Stimulated activated CD8-positive, alpha-beta memory T cell treated with anti-CD3 and anti-CD28 coated beads, Interleukin-2, amount 100 ng/mL, for 1 hour (primary cell): ENCODE results near the gene LENG9.

ENCODE experiments used
- DNase-seq, 2 donors: peaks; one replicate each; pipeline ENCODE4 v3.0.0-alpha.2; 2020; ENCODE audit warnings: low read depth in 2 of 2

Gene LENG9

GRCh38 chr19:54439174-54439851 lies 24.3 kb downstream of the LENG9 start:
- no peak for DNase-seq

DNA sequence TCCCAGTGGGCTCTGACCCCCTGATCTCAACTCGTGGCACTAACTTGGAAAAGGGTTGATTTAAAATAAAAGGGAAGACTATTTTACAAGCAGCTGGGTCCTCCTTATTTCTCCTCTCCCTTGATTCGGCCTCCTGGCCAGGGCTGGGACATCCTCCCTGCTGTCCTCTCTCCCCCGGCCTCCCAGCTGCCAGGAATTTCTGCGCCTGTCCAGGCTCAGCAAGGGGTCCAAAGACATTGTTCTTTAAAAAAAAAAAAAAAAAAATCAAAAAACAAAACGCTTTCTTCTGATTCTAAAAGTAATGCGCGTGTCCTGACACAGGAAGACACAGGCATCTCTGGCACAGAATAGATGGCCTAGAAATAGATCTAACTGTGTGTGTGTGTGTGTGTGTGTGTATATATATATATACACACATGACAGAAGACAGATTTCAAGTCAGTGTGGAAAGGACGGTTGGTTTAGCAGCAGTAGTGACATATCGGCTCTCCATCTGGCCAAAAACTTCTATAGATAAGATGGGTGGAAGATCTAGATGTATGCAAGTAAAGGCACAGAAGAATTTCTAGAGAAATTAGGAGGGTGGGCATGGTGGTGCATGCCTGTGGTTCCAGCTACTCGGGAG lies 26.8 kb downstream of the LENG9 start:
- no peak for DNase-seq

DNA sequence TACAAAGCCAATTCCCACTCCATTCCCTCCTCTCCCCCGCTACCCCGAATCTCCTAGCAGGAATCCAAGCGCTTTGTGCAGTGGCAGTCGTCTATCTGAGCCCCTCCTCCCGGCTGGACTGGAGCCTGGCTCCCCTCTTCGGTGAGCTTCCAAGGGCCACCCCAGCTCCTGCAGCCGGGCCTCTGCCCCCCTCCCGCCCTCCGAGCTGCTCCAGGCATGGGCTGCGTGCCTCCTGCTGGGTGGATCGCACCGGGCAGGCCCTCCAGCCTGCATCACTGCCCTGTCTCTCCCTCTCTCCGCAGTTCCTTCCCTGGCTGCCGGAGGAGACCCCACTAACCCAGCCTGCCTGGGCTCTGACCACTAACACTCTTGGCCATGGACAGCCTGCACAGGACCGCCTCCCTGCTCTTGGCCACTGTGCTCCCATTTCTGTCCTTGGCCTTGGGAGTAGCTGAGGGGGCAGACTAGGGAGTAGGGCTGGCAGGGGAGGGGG lies 27.5 kb downstream of the LENG9 start:
- DNase-seq, result no peak

DNA sequence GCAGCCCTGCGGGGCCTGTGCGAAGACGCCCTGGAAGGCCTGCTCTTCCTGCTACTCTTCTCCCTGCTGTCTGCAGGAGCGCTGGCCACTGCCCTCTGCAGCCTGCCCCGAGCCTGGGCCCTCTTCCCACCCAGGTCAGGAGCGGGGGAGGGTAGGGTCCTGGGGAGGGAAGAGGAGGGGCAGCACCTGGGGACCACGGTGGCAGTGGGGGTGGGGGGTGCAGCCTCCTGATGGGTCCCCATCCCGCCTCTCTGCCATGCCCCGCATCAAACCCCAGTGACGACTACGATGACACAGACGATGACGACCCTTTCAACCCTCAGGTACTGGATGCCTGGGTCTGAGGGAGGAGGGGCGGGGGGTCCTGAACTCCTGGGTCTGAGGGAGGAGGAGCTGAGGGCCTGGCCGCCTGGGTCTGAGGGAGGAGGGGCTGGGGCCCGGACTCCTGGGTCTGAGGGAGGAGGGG lies 28.0 kb downstream of the LENG9 start:
- DNase-seq, result no peak

DNA sequence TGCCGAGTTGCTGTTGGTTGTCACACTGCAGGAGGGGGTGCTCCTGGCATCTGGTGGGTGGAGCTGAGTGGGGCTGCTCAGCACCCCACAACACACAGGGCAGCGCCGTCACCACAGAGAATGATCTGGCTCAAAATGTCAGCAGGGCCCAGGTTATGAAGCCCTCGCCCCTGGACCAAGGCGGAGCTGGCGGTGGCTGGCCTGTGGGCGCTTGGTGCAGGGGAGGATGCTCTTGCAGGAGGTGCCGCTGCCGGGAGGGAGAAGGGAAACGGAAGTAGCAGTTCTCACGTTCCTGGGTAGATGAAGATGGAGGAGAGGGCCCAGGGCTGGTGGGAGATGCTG lies 28.7 kb downstream of the LENG9 start:
- DNase-seq, result no peak

DNA sequence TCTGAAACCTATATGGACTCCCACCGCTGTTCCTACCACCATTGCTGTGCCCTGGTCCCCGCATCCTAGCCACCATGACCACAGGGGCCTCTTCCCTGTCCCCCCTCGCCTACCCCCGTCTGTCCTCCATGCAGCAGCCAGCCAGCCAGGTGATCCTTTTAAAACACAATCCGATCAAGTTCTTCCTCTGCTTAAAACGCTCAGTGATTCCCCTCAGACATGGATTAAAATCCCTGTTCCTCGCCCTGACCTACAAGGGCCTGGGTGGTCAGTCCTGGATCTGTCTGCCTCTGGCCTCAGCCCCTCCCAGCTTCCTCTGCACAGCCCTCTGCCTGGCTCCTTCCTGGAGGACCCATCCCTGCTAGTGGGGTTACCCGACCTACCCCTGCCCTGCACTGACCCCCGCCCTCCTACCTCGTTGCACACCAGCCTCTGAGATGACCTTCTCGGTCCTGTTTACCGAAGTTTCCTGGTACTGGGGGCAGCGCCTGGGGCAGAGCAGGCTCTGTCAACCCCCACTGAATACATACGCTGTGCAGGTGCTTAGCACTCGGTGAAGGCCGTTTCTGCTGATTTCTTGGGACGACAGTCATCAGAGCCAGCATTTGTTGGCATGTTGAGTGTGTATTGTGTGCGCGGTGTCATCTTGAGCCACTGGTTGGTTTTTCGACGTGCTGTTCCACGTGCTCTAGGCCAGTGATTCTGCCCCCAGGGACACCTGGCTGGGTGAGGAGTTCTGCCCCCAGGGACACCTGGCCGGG lies 29.3 kb downstream of the LENG9 start:
- no peak for DNase-seq

DNA sequence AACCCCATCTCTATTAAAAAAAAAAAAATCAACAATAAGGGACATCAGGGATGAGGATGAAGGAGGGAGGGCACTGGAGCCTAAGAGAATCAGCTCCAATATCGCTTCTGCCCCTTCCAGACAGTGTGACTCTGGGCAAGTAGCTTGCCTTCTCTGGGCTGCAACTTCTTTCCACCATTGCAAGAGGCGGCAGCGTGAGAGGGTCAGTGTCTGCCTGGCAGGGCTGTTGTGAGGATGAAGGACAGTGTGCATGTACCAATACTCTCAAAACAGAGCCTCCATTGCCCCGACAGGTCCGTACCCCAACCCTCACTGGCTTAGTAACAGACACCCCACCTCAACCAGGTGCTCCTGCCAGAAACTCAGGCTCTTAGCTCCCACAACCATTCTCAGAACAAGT lies 29.9 kb downstream of the LENG9 start:
- DNase-seq, result no peak

DNA sequence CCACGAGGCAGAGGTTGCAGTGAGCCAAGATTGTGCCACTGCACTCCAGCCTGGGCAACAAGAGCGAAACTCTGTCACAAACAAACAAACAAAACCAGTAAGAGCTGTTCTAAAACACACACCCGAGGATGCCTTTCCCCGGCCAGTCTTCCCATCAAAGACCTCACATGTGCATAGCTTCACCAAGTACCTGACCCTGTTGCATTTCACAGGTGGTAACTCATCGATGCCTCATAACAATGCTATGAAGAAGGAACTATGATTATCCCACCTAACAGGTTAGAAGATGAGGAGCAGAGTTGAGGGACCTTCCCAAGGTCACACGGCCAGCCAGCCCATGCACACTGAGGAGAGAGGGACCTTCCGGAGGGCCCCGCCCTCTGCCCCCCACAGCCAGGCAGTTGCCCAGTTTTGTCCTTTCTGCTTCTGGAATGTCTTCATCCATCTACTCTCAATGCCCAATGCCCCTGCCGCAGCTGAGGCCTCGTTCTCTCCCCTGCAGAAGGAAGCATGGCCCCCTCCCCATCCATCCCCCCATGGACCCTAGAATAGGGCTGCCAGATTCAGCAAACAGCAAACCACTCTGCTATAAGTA lies 31.3 kb downstream of the LENG9 start:
- no peak for DNase-seq

GRCh38 chr19:54431255-54431838 lies 32.2 kb downstream of the LENG9 start:
- no peak for DNase-seq

- peak in 1 of 2 donors; percentile 16 for DNase-seq
Measured at GRCh38 chr19:54430306-54431254, 33.0 kb downstream of the LENG9 start.

DNA sequence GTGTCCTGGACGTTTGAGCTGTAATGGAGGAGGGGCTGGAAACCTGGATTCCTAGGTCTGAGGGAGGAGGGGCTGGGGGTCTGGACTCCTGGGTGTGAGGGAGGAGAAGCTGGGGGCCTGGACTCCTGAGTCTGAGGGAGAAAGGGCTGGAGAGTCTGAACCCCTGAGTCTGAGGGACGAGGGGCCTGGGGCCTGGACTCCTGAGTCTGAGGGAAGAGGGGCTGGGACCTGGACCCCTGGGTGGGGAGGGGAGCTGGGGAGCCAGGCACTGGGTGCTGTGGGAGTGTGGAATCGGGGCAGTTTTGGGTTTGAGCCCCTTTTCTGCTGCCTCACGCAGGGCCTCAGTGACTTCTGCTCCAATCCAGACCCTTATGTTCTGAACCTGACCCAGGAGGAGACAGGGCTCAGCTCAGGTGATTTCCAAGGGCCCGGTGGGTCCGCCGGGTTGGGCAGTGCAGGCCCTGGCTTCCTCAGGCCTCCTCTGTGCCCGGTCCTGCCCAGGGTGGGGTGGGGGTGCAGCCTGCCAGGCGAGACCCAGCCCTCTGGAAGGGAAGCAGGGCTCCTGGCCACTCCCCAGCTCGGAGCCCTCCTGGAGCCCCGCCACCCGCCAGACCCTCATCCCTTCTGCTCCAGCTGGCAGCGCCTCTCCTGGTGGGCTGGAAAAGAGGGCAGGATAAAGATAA lies 33.9 kb downstream of the LENG9 start:
- DNase-seq, result no peak

DNA sequence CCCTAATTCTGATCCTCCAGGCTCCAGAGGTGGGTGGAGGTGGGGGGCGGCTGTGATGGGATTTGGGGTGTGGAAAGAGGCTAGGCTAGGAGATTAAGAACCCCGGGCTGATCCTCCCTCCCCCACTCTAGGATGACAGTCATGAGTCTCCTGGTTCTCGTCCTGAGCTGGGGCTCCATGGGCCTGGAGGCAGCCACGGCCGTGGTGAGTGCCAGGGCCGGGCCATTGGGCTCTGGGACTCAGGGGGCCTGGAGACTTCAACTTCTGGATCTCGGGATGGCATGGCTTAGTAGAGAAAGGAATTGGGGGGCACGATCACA lies 34.4 kb downstream of the LENG9 start:
- no peak for DNase-seq

DNA sequence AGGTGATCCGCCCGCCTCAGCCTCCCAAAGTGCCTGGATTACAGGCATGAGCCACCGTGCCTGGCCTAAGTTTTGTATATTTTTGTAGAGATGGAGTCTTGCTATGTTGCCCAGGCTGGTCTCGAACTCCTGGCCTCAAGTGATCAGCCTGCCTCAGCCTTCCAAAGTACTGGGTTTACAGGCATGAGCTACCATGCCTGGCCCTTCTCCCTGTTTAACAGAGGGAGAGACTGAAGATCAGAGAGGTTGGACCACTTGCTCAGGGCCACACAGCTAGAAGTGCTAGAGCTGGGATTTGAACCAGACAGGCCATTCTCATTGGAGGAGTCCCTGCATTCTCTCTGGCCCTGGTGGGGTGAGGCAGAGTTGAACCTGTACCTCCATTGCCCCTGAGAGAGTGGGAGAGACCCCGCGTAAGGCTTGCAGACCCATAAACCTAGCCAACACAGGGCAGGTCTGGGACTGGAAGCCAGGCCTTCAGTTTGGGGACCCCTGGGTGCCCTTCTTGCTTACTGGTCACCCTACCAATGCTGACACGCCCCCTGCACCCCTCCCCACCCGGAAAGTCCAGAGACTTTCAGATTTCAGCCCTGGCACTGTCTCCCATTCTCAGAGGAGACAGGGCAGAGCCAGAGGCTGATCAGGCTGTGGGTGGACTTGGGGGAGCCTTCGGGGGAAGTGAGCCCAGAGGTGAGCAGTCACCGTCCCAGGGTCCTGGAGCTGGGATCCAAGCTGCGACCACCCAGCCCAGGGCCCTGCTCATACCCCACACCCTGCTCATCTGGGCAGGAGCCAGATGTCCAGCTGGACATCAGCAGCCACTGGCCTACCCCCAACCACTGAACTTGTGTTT lies 35.0 kb downstream of the LENG9 start:
- no peak for DNase-seq

- DNase-seq, result no peak
Measured at GRCh38 chr19:54427586-54427985, 36.0 kb downstream of the LENG9 start.

DNA sequence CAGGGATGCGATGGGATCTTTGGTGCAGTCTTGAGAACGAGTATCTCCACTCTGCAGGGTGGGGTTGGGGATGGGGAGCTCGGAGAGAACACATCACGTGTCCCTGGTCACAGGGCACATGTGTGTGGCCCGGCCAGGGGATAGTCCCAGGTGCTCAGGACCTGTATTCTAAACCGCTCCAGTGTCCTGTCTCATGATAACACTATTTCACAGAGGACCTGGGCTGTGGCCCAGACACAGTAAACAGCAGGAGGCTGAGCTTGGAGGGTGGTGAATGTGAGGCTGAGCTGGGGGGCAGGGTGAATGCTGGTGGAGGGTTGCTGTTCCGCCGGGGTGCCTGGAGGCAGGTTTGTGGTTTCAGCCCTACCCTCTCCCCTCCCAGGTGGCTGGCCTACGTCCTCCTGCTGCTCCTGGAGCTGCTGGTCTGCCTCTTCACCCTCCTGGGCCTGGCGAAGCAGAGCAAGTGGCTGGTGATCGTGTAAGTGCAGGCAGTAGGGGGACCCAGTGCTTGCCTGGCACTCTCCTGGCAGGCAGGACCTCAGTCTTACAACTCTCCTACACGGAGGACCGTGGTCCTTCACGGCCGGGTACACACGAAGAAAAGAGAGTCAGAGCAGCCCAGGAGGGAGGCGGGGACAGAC lies 37.2 kb downstream of the LENG9 start:
- DNase-seq, result no peak

GRCh38 chr19:54425382-54425723 lies 38.2 kb downstream of the LENG9 start:
- no peak for DNase-seq

- no peak for DNase-seq
Measured at GRCh38 chr19:54424660-54425381, 38.8 kb downstream of the LENG9 start.

- DNase-seq, result no peak
Measured at GRCh38 chr19:54424201-54424600, 39.4 kb downstream of the LENG9 start.

- no peak for DNase-seq
Measured at GRCh38 chr19:54422136-54422535, 41.4 kb downstream of the LENG9 start.
